SW 1271 (cell line): ENCODE results near the gene BRI3BP.
"Not testable (repeated sequence)": the region's sequence is repeated elsewhere in the genome, so short reads cannot be mapped to it uniquely, and the experiment has no call there.

Experiments used
- DNase-seq, 2 experiments: peaks; one replicate each; lab custom pipeline; 2025; lab: John Stamatoyannopoulos, UW

The BRI3BP gene

GRCh38 chr12:125068391-125068790 lies 74.9 kb downstream of the BRI3BP start:
- no peak for DNase-seq

- no peak for DNase-seq
Observed at GRCh38 chr12:125069616-125070015, 76.2 kb downstream of the BRI3BP start.

- DNase-seq, result no peak
Observed at GRCh38 chr12:125070112-125070511, 76.7 kb downstream of the BRI3BP start.

GRCh38 chr12:125070661-125071390 lies 77.4 kb downstream of the BRI3BP start:
- DNase-seq, result no peak

- no peak for DNase-seq
Observed at GRCh38 chr12:125071456-125071855, 78.0 kb downstream of the BRI3BP start.

- no peak for DNase-seq
Observed at GRCh38 chr12:125072496-125072895, 79.1 kb downstream of the BRI3BP start.

- not testable (repeated sequence) for DNase-seq
Observed at GRCh38 chr12:125074294-125074693, 80.8 kb downstream of the BRI3BP start.

- no peak for DNase-seq
Observed at GRCh38 chr12:125076103-125076502, 82.7 kb downstream of the BRI3BP start.

- DNase-seq, result no peak
Observed at GRCh38 chr12:125079084-125079483, 85.6 kb downstream of the BRI3BP start.

GRCh38 chr12:125079648-125080645 lies 86.5 kb downstream of the BRI3BP start:
- DNase-seq, result no peak
